CD4-positive, alpha-beta memory T cell (primary cell): ENCODE results near the gene RXFP4. TPM values are rescaled to one million over a fixed set of nuclear protein-coding genes. Genes with fewer than 3 reads are reported as not detected.

Experiments used
- microRNA-seq: library from miRNA; unstranded; fragments of <30 nt; microRNA quantifications from one replicate; pipeline ENCODE4 v1.2.0, GENCODE V29; 2021; ENCODE audit warnings: borderline replicate concordance, borderline number of aligned reads, borderline microRNAs expressed, mixed read lengths
- polyA plus RNA-seq, 2 donors: library from polyadenylated mRNA; unstranded; fragments of 300-500 nt; fragmentation: Illumina TruSeq; gene quantifications; one replicate each; pipeline ENCODE4 v1.2.3, GENCODE V29; 2021
- total RNA-seq, 2 experiments: library from RNA; stranded (reverse); gene quantifications; one replicate each; pipeline ENCODE4 v1.2.3, GENCODE V29; 2021

Gene RXFP4
- total and polyA plus RNA-seq, 4 experiments from 2014 or later, result 0.91 TPM; not detected in 3

Small RNA genes within 50 kb of the gene (microRNA-seq; reads per million reads assigned to microRNA genes)
- gene MIR6738, result not detected

Other genes with a start within 250 kb of the RXFP4 start
- 100 to 1,000 TPM; 118 to 134 TPM for gene GON4L, start 84.4 kb upstream of the RXFP4 start, total RNA-seq
- gene GON4L, start 84.4 kb upstream of the RXFP4 start, polyA plus RNA-seq, result 10 to 100 TPM in 1 of 2 donors, 1 to 10 TPM in 1; 9.3 to 51.0 TPM
- 10 to 100 TPM; 17.7 to 18.2 TPM for gene SYT11, start 82.1 kb upstream of the RXFP4 start, total RNA-seq
- 10 to 100 TPM; 10.7 to 15.8 TPM for gene SYT11, start 82.1 kb upstream of the RXFP4 start, polyA plus RNA-seq
- gene RIT1, start 30.3 kb upstream of the RXFP4 start, total RNA-seq, result 10 to 100 TPM; 45.0 to 48.0 TPM
- gene RIT1, start 30.3 kb upstream of the RXFP4 start, polyA plus RNA-seq, result 10 to 100 TPM; 14.1 to 20.4 TPM
- gene KHDC4, start 7.2 kb upstream of the RXFP4 start, total RNA-seq, result 100 to 1,000 TPM; 127 to 134 TPM
- 1 to 10 TPM; 5.5 to 9.4 TPM for gene KHDC4, start 7.2 kb upstream of the RXFP4 start, polyA plus RNA-seq
- gene ARHGEF2, start 36.9 kb downstream of the RXFP4 start, total RNA-seq, result 100 to 1,000 TPM; 190 to 198 TPM
- gene ARHGEF2, start 36.9 kb downstream of the RXFP4 start, polyA plus RNA-seq, result 10 to 100 TPM in 1 of 2 donors, 1 to 10 TPM in 1; 6.7 to 30.4 TPM
- 100 to 1,000 TPM; 252 to 276 TPM for gene SSR2, start 79.3 kb downstream of the RXFP4 start, total RNA-seq
- gene SSR2, start 79.3 kb downstream of the RXFP4 start, polyA plus RNA-seq, result 100 to 1,000 TPM; 349 to 442 TPM
- gene UBQLN4, start 112.2 kb downstream of the RXFP4 start, total RNA-seq, result 10 to 100 TPM; 38.0 to 39.5 TPM
- gene UBQLN4, start 112.2 kb downstream of the RXFP4 start, polyA plus RNA-seq, result 10 to 100 TPM in 1 of 2 donors, 1 to 10 TPM in 1; 8.9 to 12.7 TPM
- 10 to 100 TPM; 33.0 to 35.5 TPM for gene LAMTOR2, start 113.1 kb downstream of the RXFP4 start, total RNA-seq
- 100 to 1,000 TPM; 136 to 151 TPM for gene LAMTOR2, start 113.1 kb downstream of the RXFP4 start, polyA plus RNA-seq
- gene RAB25, start 119.5 kb downstream of the RXFP4 start, total RNA-seq, result 1 to 10 TPM in 1 of 2 experiments, under 1 TPM in 1; 0.53 to 1.5 TPM
- 1 to 10 TPM; 5.9 to 6.6 TPM for gene RAB25, start 119.5 kb downstream of the RXFP4 start, polyA plus RNA-seq
- gene MEX3A, start 140.8 kb downstream of the RXFP4 start, total RNA-seq, result not detected
- not detected for gene MEX3A, start 140.8 kb downstream of the RXFP4 start, polyA plus RNA-seq
- gene LMNA, start 173.1 kb downstream of the RXFP4 start, total RNA-seq, result 10 to 100 TPM; 29.7 to 33.8 TPM
- gene LMNA, start 173.1 kb downstream of the RXFP4 start, polyA plus RNA-seq, result 10 to 100 TPM; 19.1 to 47.1 TPM
- 1 to 10 TPM; 1.2 TPM for gene SEMA4A, start 211.9 kb downstream of the RXFP4 start, total RNA-seq
- 1 to 10 TPM in 1 of 2 donors, under 1 TPM in 1; 0.88 to 1.3 TPM for gene SEMA4A, start 211.9 kb downstream of the RXFP4 start, polyA plus RNA-seq